Hepatocyte (in vitro differentiated cells): ENCODE measurements around the gene YEATS2.

Experiments
- CTCF ChIP-seq: fragments of 200-600 bp; sonication (generic); IDR thresholded peaks from 2 replicates; pipeline ENCODE4 v1.5.1; 2016; ENCODE audit warnings: antibody characterized with exemption, mild to moderate bottlenecking; ENCODE audit not compliant: poor library complexity
- EZH2 ChIP-seq: fragments of 200-600 bp; sonication (generic); IDR thresholded peaks from 2 replicates; pipeline ENCODE4 v1.6.1; 2016; ENCODE audit warnings: antibody characterized with exemption, mild to moderate bottlenecking, borderline replicate concordance
- EZH2phosphoT487 ChIP-seq: fragments of 200-600 bp; sonication (generic); IDR thresholded peaks from one replicate; pipeline ENCODE4 v1.6.1; 2018; ENCODE audit warnings: antibody characterized with exemption, mild to moderate bottlenecking, low read depth, moderate library complexity; ENCODE audit not compliant: unreplicated experiment, severe bottlenecking

- TF ChIP-seq CTCF (no peak), EZH2 (no peak), EZH2phosphoT487 (no peak)
These were observed 118.4 kb downstream of the YEATS2 start for GRCh38 chr3:183815951-183816475.
